PC-9 (cell line): ENCODE data around the gene GPRC5C.

Experiments
- EZH2 ChIP-seq: fragments of 200-600 bp; sonication (generic); IDR thresholded peaks from 2 replicates; pipeline ENCODE4 v1.8.0; 2017; ENCODE audit warnings: antibody characterized with exemption, low read depth
- TF ChIP-seq, protein P1 (sequence below): fragments of 200-600 bp; sonication (generic); conservative IDR thresholded peaks from 2 replicates; pipeline ENCODE4 v1.6.1; 2017; ENCODE audit warnings: mixed run types, antibody characterized with exemption, mild to moderate bottlenecking, moderate library complexity

DNA sequence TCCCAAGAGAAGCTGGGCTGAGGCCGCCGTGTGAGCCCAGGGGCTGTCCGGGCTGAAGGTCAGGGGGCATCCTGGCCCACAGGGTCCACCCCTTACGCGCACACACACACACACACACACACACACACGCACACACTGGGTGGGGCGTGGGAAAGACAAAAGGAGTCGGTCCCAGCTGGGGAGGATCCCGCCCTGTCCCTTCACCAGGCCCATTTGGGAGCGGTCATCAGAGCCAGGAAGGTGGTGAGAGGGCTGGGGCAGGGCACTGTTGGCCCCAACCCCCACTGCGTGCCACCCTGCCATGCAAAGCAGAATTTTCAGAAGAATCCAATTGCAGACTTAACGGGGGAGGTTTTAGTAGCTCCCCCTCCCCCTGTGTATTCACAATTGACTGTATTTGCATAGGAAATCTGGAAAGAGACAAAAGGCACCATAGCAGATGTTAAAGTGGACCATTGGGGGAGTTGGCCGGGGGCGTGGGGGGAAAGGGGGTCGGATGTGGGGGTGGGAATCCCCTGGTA is 23.2 kb downstream of the GPRC5C start:
- TF ChIP-seq, protein P1, sequence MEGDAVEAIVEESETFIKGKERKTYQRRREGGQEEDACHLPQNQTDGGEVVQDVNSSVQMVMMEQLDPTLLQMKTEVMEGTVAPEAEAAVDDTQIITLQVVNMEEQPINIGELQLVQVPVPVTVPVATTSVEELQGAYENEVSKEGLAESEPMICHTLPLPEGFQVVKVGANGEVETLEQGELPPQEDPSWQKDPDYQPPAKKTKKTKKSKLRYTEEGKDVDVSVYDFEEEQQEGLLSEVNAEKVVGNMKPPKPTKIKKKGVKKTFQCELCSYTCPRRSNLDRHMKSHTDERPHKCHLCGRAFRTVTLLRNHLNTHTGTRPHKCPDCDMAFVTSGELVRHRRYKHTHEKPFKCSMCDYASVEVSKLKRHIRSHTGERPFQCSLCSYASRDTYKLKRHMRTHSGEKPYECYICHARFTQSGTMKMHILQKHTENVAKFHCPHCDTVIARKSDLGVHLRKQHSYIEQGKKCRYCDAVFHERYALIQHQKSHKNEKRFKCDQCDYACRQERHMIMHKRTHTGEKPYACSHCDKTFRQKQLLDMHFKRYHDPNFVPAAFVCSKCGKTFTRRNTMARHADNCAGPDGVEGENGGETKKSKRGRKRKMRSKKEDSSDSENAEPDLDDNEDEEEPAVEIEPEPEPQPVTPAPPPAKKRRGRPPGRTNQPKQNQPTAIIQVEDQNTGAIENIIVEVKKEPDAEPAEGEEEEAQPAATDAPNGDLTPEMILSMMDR = no peak
- no peak for TF ChIP-seq EZH2
